ENCODE data around the gene RAP2A.

RAP2A gene

DNA sequence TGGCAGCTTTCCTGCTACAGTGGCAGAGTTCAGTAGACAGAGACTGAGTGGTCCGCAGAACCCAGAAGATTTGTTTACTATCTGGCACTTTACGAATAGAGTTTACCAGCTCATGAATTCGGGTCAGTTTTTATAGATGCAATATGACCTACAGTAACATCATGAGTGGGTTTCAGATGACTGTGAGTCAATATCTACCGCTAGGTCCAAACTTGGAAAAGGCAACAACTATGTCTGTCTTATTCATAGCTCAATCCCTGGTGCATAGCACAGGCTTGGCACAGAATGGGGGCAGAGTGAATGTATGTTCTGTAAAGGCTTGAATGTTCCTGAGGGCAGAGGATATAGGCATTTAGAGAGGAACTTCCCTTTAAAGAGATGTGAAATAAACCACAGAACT lies 65.2 kb downstream of the RAP2A start:
- DNase-seq: no peak

DNA sequence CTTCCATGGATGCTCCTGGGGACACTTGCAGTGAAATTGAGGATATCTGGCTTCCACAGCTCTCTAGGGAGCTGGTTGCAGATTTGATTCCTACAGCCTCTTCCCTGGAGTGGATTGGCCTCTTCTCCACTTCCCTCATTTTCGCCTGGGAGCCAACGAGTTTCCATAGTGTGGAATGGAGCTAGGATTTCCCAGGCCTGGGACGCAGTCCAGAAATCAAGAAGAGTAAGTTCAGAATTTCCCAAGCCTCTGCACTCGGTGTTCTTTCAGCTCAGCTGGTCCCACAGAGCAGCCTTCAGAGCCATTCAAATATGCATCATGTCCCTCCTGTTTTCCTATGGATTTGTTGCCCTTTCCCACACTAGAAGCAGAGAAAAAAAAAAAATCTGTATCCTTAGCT lies 68.2 kb downstream of the RAP2A start:
- DNase-seq: no peak

DNA sequence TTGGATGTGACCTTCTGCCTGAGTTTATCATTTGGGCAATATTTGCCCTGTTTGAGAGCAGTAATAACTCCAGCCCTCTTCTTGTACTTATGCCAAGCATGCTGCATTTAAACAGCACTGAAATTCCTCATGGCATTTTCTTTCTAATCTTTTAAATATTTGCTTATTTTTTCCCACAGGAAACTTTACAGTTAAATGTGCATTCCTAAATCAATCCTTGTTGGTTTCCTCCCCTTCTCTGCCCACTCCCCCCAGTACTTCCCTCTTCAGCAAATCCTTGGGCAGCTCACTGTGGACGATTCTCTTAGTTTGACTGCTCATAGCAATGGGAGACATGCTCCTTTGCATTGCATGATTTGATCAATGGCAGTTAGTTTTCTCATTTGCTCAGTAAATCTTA lies 68.7 kb downstream of the RAP2A start:
- no peak for DNase-seq

GRCh38 chr13:97505017-97505416 lies 71.0 kb downstream of the RAP2A start:
- DNase-seq: no peak

DNA sequence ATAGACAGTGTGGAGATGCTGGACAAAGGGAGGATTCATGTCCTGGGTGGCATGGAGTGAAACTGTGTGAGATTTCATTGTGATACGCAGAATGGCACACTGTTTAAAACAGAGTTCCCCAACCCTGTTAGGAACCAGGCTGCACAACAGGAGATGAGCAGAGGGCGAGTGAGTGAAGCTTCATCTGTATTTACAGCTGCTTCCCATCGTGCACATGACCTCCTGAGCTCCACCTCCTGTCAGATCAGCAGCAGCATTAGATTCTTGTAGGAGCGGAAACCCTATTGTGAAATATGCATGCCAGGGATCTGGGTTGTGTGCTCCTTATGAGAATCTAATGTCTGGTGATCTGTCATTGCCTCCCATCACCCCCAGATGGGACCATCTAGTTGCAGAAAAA lies 72.5 kb downstream of the RAP2A start:
- no peak for DNase-seq

DNA sequence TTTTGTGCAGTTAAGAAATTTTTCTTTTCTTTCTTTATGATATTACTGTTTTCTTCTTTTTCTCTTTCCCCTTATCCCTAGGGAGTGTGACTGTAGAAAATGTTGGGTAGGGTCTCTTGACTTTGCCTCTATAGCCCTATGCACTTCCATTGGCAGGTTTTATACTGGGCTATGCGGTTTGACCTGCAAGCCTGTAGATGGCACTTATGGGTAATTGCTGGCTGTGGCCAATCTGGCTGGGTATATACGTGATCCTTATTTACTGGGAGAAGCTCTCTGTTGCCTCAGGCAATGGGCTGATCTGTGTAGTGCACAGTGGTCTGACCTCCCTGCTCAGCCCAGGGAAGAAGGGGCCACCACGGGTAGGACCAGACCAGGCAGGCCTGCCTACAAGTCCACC lies 78.8 kb downstream of the RAP2A start:
- no peak for DNase-seq

- DNase-seq: no peak
Observed at GRCh38 chr13:97515643-97516042, 81.7 kb downstream of the RAP2A start.

GRCh38 chr13:97517967-97518366 lies 84.0 kb downstream of the RAP2A start:
- no peak for DNase-seq

All from activated CD4-positive, CD25-positive, alpha-beta regulatory T cell treated with anti-CD3 and anti-CD28 coated beads, Interleukin-2, amount 50 U/mL, for 72 hours (primary cell).